NB4 (cell line): ENCODE measurements around the gene CALCOCO1.

Experiments
- MYC ChIP-seq: IDR thresholded peaks from 2 replicates; pipeline ENCODE4 v1.6.1; 2011; ENCODE audit warnings: low read depth, low read length
- POLR2A ChIP-seq: IDR thresholded peaks from 2 replicates; pipeline ENCODE4 v1.6.1; 2011; ENCODE audit warnings: mild to moderate bottlenecking; ENCODE audit not compliant: insufficient read length; ENCODE audit errors: extremely low read depth
- TF ChIP-seq, protein P1 (sequence below): IDR thresholded peaks from one replicate; pipeline ENCODE4 v1.5.1; 2012; ENCODE audit warnings: low read depth, low read length
- TF ChIP-seq, protein P2 (sequence below): IDR thresholded peaks from 2 replicates; pipeline ENCODE4 v1.6.1; 2011; ENCODE audit warnings: low read depth, low read length

DNA sequence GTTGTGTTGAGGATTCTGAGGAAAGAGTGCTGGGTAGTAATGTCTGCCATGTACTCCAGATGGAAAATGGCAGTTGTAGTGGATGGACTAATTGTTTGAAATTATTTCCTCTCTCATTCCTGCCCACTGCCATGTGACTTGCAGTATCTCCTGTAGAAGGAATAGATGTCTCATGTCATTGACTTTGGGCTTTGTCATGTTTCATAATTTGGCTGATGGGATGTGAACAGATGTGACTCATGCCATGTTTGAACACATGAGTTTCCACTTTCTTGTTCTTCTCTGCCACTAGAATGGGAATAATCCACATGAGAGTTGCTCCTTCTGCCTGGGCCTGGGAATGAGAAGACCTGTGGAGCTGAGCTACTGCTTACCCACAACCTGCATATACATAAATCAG lies 2.4 kb upstream of the CALCOCO1 start:
- TF ChIP-seq, protein P1, sequence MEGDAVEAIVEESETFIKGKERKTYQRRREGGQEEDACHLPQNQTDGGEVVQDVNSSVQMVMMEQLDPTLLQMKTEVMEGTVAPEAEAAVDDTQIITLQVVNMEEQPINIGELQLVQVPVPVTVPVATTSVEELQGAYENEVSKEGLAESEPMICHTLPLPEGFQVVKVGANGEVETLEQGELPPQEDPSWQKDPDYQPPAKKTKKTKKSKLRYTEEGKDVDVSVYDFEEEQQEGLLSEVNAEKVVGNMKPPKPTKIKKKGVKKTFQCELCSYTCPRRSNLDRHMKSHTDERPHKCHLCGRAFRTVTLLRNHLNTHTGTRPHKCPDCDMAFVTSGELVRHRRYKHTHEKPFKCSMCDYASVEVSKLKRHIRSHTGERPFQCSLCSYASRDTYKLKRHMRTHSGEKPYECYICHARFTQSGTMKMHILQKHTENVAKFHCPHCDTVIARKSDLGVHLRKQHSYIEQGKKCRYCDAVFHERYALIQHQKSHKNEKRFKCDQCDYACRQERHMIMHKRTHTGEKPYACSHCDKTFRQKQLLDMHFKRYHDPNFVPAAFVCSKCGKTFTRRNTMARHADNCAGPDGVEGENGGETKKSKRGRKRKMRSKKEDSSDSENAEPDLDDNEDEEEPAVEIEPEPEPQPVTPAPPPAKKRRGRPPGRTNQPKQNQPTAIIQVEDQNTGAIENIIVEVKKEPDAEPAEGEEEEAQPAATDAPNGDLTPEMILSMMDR: no peak
- TF ChIP-seq, protein P2, sequence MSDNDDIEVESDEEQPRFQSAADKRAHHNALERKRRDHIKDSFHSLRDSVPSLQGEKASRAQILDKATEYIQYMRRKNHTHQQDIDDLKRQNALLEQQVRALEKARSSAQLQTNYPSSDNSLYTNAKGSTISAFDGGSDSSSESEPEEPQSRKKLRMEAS: no peak
- TF ChIP-seq POLR2A: no peak
- no peak for TF ChIP-seq MYC
